Measurements from ENCODE around the gene BTAF1. TPM values are rescaled to one million over a fixed set of nuclear protein-coding genes. Genes with fewer than 3 reads are reported as not detected.

Gene BTAF1
- polyA plus RNA-seq, 1 experiment = 13.9 TPM

DNA sequence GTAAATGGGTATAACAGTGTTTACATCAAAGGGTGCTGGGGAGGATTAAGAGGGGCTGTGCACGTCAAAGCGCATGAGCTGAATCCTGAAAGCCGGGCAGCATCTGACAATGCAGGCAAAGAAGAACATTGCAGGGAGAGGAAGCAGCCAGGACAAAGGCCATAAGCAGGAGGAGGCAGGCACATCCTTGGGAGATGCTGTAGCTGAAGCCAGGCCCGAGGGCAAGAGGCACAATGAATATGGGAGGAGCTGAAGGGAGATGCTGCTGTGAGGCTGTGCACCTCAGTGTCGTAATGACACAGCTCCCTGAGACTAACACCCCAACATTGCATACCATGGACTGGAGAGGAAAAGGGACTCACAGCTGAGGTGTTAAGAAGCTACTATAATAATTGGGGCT, 129.2 kb downstream of the BTAF1 start:
- peaks cover 1% of the 10 kb centered on the region; the same call in 1 of the 2 replicates for H3K36me3 ChIP-seq (ENCODE audit: control insufficient read depth, insufficient read depth, low read length)
- no peak overlapping the region for H3K4me3 ChIP-seq (ENCODE audit: low read depth, low read length)
- ChIA-PET CTCF (interaction anchor here (0.7 kb wide), 1 partner anchor 81 kb away, joined by 5 read pairs; no protein-coding TSS in a partner anchor), POLR2A (no interaction called here)
- DNase-seq (ENCODE audit: low read depth) = no peak
- TF ChIP-seq, protein P1, sequence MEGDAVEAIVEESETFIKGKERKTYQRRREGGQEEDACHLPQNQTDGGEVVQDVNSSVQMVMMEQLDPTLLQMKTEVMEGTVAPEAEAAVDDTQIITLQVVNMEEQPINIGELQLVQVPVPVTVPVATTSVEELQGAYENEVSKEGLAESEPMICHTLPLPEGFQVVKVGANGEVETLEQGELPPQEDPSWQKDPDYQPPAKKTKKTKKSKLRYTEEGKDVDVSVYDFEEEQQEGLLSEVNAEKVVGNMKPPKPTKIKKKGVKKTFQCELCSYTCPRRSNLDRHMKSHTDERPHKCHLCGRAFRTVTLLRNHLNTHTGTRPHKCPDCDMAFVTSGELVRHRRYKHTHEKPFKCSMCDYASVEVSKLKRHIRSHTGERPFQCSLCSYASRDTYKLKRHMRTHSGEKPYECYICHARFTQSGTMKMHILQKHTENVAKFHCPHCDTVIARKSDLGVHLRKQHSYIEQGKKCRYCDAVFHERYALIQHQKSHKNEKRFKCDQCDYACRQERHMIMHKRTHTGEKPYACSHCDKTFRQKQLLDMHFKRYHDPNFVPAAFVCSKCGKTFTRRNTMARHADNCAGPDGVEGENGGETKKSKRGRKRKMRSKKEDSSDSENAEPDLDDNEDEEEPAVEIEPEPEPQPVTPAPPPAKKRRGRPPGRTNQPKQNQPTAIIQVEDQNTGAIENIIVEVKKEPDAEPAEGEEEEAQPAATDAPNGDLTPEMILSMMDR (IDR thresholded peaks at IDR 0.05; ENCODE audit: insufficient read depth, low read depth, low read length) = no peak
- no peaks in the 10 kb centered on the region for H3K27me3 ChIP-seq (ENCODE audit: control insufficient read depth, insufficient read depth, low read length)

DNA sequence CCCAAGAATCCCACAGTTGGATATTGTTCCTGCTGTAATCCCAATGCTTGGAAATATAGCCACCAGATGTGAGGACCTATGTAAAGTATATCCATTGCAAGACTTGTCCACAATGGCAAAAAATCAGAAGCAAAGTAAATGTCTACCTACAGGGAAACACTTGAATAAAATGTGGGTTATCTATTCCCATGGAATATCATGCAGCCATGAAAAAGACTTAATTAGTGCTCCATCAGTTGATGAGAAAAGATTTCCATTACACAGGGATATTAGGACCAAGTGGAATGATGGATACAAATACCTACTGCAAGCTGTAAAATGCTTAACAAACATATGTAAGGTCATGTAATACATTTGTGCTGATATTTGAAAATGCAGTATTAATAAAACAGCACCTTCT, 131.2 kb downstream of the BTAF1 start:
- Histone ChIP-seq H3K27me3 (ENCODE audit: control insufficient read depth, insufficient read depth, low read length) (no peaks in the 10 kb centered on the region), H3K4me3 (ENCODE audit: low read depth, low read length) (no peak overlapping the region), H3K36me3 (ENCODE audit: control insufficient read depth, insufficient read depth, low read length) (peaks cover 1% of the 10 kb centered on the region; the same call in 1 of the 2 replicates)
- ChIA-PET POLR2A (no interaction called here), CTCF (interaction anchor here (1.0 to 1.4 kb wide), 2 partner anchors 8 to 19 kb away, joined by 3 to 8 read pairs; no protein-coding TSS in a partner anchor)
- DNase-seq (ENCODE audit: low read depth) = no peak
- TF ChIP-seq, protein P1 (IDR thresholded peaks at IDR 0.05; ENCODE audit: insufficient read depth, low read depth, low read length) = no peak

- DNase-seq (ENCODE audit: low read depth) = no peak
- TF ChIP-seq, protein P1 (IDR thresholded peaks at IDR 0.05; ENCODE audit: insufficient read depth, low read depth, low read length) = no peak
- ChIA-PET CTCF (interaction anchor here (0.6 to 0.9 kb wide), 2 partner anchors 12 to 779 kb away, joined by 3 read pairs; no protein-coding TSS in a partner anchor), POLR2A (no interaction called here)
- H3K36me3 ChIP-seq (ENCODE audit: control insufficient read depth, insufficient read depth, low read length) = no peaks in the 10 kb centered on the region
- no peak overlapping the region for H3K4me3 ChIP-seq (ENCODE audit: low read depth, low read length)
- no peaks in the 10 kb centered on the region for H3K27me3 ChIP-seq (ENCODE audit: control insufficient read depth, insufficient read depth, low read length)
Measured at GRCh38 chr10:92062273-92062672, 138.7 kb downstream of the BTAF1 start.

GRCh38 chr10:92064506-92064905, 140.9 kb downstream of the BTAF1 start:
- ChIA-PET CTCF (no interaction called here), POLR2A (no interaction called here)
- Histone ChIP-seq H3K27me3 (ENCODE audit: control insufficient read depth, insufficient read depth, low read length) (no peaks in the 10 kb centered on the region), H3K36me3 (ENCODE audit: control insufficient read depth, insufficient read depth, low read length) (no peaks in the 10 kb centered on the region), H3K4me3 (ENCODE audit: low read depth, low read length) (no peak overlapping the region)
- TF ChIP-seq, protein P1 (IDR thresholded peaks at IDR 0.05; ENCODE audit: insufficient read depth, low read depth, low read length) = no peak
- DNase-seq (ENCODE audit: low read depth) = no peak

DNA sequence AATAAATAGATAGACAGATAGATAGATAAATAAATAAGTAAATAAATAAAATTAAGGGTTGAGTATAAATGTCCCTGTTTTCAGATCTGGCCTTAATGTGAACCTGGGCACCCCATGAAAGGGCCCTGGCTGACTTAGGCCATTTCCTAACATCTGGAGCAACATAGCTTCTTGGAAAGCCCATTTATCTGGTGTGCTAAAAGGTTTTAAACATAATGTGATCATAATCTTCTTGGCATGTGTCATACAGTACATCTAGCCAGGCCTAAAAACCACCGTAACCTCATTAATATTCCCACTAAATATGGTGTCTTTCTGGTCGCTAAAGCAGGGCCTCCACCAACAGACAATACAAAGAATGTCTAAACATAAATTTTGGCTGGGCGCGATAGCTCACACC, 142.8 kb downstream of the BTAF1 start:
- no peaks in the 10 kb centered on the region for H3K36me3 ChIP-seq (ENCODE audit: control insufficient read depth, insufficient read depth, low read length)
- DNase-seq (ENCODE audit: low read depth) = no peak
- ChIA-PET POLR2A (no interaction called here), CTCF (no interaction called here)
- H3K4me3 ChIP-seq (ENCODE audit: low read depth, low read length) = no peak overlapping the region
- no peaks in the 10 kb centered on the region for H3K27me3 ChIP-seq (ENCODE audit: control insufficient read depth, insufficient read depth, low read length)
- TF ChIP-seq, protein P1 (IDR thresholded peaks at IDR 0.05; ENCODE audit: insufficient read depth, low read depth, low read length) = no peak
